Measurements from ENCODE around the gene APBB2.

- TF ChIP-seq, protein P1, sequence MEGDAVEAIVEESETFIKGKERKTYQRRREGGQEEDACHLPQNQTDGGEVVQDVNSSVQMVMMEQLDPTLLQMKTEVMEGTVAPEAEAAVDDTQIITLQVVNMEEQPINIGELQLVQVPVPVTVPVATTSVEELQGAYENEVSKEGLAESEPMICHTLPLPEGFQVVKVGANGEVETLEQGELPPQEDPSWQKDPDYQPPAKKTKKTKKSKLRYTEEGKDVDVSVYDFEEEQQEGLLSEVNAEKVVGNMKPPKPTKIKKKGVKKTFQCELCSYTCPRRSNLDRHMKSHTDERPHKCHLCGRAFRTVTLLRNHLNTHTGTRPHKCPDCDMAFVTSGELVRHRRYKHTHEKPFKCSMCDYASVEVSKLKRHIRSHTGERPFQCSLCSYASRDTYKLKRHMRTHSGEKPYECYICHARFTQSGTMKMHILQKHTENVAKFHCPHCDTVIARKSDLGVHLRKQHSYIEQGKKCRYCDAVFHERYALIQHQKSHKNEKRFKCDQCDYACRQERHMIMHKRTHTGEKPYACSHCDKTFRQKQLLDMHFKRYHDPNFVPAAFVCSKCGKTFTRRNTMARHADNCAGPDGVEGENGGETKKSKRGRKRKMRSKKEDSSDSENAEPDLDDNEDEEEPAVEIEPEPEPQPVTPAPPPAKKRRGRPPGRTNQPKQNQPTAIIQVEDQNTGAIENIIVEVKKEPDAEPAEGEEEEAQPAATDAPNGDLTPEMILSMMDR (IDR thresholded peaks at IDR 0.05) = no peak
- TF ChIP-seq POLR2A (IDR thresholded peaks at IDR 0.05) = no peak
Observed at GRCh38 chr4:41074215-41074614, 140.1 kb downstream of the APBB2 start.
